ENCODE measurements around the gene SLC8A1. TPM values are rescaled to one million over a fixed set of nuclear protein-coding genes. Genes with fewer than 3 reads are reported as not detected.

Gene SLC8A1
- total RNA-seq, 2 donors from 2014 or later = 4.7 to 6.3 TPM

- H3K4me1 ChIP-seq (ENCODE audit: control insufficient read depth, insufficient read depth, low read length) = no peaks in the 10 kb centered on the region
- no peaks in the 10 kb centered on the region for H3K36me3 Mint-ChIP-seq (ENCODE audit: low read depth)
- 91 to 100% methylated on average over 1 to 3 of the region's 3 CpGs for WGBS, 2 experiments (ENCODE audit: insufficient coverage in 1 of 2, insufficient read length in 1 of 2)
- no peak for TF ChIP-seq CTCF (conservative IDR thresholded peaks at IDR 0.05)
- no peaks in the 10 kb centered on the region for H3K36me3 ChIP-seq (ENCODE audit: control insufficient read depth, insufficient read depth, low read length)
- no peaks in the 10 kb centered on the region for H3K27me3 ChIP-seq (ENCODE audit: control insufficient read depth, insufficient read depth, low read length, poor library complexity, severe bottlenecking)
- H3K4me1 Mint-ChIP-seq = peaks cover 6% of the 10 kb centered on the region
- H3K9me3 ChIP-seq (ENCODE audit: control insufficient read depth, low read length) = no peaks in the 10 kb centered on the region
- H3K4me3 ChIP-seq (ENCODE audit: low read length) = no peak overlapping the region
- no peak for DNase-seq
- H3K27ac ChIP-seq (ENCODE audit: low read depth, low read length) = no peak overlapping the region
- no peaks in the 10 kb centered on the region for H3K9me3 Mint-ChIP-seq
- no peak overlapping the region for H3K9ac ChIP-seq (ENCODE audit: extremely low read depth, low read length, poor library complexity, severe bottlenecking)
- no peak overlapping the region for H3K27ac Mint-ChIP-seq
- H3K27me3 Mint-ChIP-seq (ENCODE audit: insufficient read depth) = no peaks in the 10 kb centered on the region
- H3K4me3 Mint-ChIP-seq = no peak overlapping the region
These were observed 282.0 kb downstream of the SLC8A1 start for GRCh38 chr2:40169856-40170255.

GRCh38 chr2:40169430-40169829 is 282.5 kb downstream of the SLC8A1 start:
- Mint-ChIP-seq H3K9me3 (no peaks in the 10 kb centered on the region), H3K27ac (no peak overlapping the region), H3K4me3 (no peak overlapping the region), H3K4me1 (peaks cover 6% of the 10 kb centered on the region), H3K36me3 (ENCODE audit: low read depth) (no peaks in the 10 kb centered on the region), H3K27me3 (ENCODE audit: insufficient read depth) (no peaks in the 10 kb centered on the region)
- no peak overlapping the region for H3K9ac ChIP-seq (ENCODE audit: extremely low read depth, low read length, poor library complexity, severe bottlenecking)
- no peaks in the 10 kb centered on the region for H3K9me3 ChIP-seq (ENCODE audit: control insufficient read depth, low read length)
- H3K27me3 ChIP-seq (ENCODE audit: control insufficient read depth, insufficient read depth, low read length, poor library complexity, severe bottlenecking) = no peaks in the 10 kb centered on the region
- no peak overlapping the region for H3K4me3 ChIP-seq (ENCODE audit: low read length)
- no peak for DNase-seq
- H3K36me3 ChIP-seq (ENCODE audit: control insufficient read depth, insufficient read depth, low read length) = no peaks in the 10 kb centered on the region
- no peak overlapping the region for H3K27ac ChIP-seq (ENCODE audit: low read depth, low read length)
- WGBS, 2 experiments (ENCODE audit: insufficient coverage in 1 of 2, insufficient read length in 1 of 2) = 98 to 100% methylated on average over 2 of the region's 2 CpGs
- TF ChIP-seq CTCF (conservative IDR thresholded peaks at IDR 0.05) = no peak
- H3K4me1 ChIP-seq (ENCODE audit: control insufficient read depth, insufficient read depth, low read length) = no peaks in the 10 kb centered on the region

- peaks cover 6% of the 10 kb centered on the region for H3K4me1 Mint-ChIP-seq
- TF ChIP-seq CTCF (conservative IDR thresholded peaks at IDR 0.05) = no peak
- Histone ChIP-seq H3K27me3 (ENCODE audit: control insufficient read depth, insufficient read depth, low read length, poor library complexity, severe bottlenecking) (no peaks in the 10 kb centered on the region), H3K9me3 (ENCODE audit: control insufficient read depth, low read length) (no peaks in the 10 kb centered on the region), H3K9ac (ENCODE audit: extremely low read depth, low read length, poor library complexity, severe bottlenecking) (no peak overlapping the region), H3K4me3 (ENCODE audit: low read length) (no peak overlapping the region), H3K27ac (ENCODE audit: low read depth, low read length) (no peak overlapping the region), H3K36me3 (ENCODE audit: control insufficient read depth, insufficient read depth, low read length) (no peaks in the 10 kb centered on the region), H3K4me1 (ENCODE audit: control insufficient read depth, insufficient read depth, low read length) (no peaks in the 10 kb centered on the region)
- no peak overlapping the region for H3K27ac Mint-ChIP-seq
- no peaks in the 10 kb centered on the region for H3K36me3 Mint-ChIP-seq (ENCODE audit: low read depth)
- no peaks in the 10 kb centered on the region for H3K27me3 Mint-ChIP-seq (ENCODE audit: insufficient read depth)
- H3K9me3 Mint-ChIP-seq = no peaks in the 10 kb centered on the region
- no peak overlapping the region for H3K4me3 Mint-ChIP-seq
- WGBS, 2 experiments (ENCODE audit: insufficient coverage in 1 of 2, insufficient read length in 1 of 2) = 71% methylated on average over 1 of the region's 1 CpG; no CpG with 5 or more reads in 1 of the 2 experiments
- no peak for DNase-seq
These were observed 283.3 kb downstream of the SLC8A1 start for GRCh38 chr2:40168546-40168945.
